ENCODE measurements around the gene IL16. TPM values are rescaled to one million over a fixed set of nuclear protein-coding genes. Genes with fewer than 3 reads are reported as not detected.

IL16 gene
- 0.43 TPM in 1 of 2 replicates, not detected in the other for total RNA-seq

DNA sequence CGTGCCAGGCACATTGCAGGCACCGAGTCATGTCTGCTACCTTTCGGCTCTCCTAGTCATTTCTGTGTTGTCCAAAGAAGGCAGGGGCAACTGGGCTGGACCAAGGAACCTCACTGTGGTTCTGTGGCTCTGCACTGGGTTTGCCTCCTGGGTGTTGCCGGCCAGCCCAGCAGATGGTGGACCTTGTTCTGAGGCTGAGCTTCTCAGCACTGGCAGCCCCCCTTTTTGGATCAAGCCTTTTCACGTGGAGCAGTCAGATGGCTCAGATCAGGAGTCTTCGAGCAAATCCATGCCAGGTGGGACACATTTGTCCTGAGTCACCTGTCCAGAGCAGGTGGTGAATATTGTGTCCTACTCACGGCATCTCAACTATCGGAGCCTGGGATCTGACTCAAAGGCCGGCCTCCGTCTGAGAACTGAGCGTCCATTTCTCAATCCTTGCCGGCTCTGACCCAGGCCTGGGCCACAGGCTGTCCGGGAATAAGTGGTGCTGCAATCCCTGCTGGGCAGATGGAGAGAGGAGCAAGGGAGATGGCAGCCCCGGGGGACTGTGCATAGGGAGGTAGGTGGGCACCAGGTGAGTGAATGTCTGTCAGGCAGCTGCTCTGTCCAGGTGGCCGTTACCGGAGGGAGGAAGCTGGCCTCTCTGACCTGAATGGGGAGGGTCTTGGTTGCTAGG is at the start of gene IL16:
Gene IL16, plus strand, starts transcription at position 304 of the 679 bp plus-strand sequence. CDS start 28,521 bp downstream, outside the sequence.

DNA sequence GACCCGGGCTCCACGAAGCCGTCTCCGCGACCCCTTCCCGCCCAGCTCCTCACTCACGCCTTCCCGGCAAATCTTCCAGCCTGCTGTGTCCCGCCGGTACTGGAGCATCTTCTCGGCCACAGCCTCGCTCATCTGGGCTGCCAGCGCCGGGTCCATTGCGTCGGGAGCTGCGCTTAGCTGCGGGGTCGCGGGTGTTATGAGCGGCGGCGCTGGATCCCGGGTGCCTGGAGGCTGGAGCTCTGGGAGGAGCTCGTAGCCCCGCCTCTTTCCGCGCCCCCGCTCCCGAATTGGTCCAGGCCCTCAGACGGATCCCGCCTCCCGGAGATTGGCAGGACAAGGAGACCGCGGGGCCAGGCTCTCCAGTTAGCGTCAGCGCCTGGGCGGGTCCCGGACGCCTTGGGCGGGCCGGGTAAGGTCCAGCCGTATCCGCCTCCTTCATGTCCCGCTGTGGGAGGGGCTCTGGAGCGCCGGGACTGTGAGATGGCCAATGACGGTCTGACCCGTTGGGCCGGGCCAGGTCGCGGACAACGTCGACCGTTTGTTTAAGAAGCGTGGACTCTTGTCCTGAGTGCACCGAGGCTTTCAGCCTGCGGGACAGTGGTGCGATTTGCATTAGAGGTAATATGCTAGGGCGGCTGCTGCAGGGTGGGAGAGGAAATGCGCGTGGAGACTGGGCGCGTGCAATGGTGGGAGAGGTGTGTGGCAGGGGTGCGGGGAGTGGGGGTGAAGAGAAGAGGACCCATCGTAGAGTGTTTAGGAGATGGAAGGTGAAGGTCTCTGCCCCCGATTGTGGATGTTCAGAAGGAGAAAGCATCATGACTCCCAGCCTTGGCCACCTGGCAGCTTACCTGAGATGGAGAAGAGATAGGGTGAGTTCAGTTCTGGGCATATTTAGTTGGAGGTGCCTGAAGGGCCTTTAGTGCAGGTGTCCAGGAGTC is 127.5 kb downstream of the IL16 start, which contains the start of gene STARD5:
Gene STARD5, minus strand, starts transcription at position 198 of the 938 bp plus-strand sequence. Its CDS starts 42 bp downstream, at position 156.

Other genes with a start within 250 kb of the IL16 start
- 26.8 and 32.6 TPM in 2 replicates for gene MESD, start 207.1 kb upstream of the IL16 start, total RNA-seq
- 18.6 and 38.9 TPM in 2 replicates for gene TLNRD1, start 196.0 kb upstream of the IL16 start, total RNA-seq
- 0.72 TPM in 1 of 2 replicates, not detected in the other for gene CFAP161, start 62.6 kb upstream of the IL16 start, total RNA-seq
- 5.6 and 24.3 TPM in 2 replicates for gene STARD5, start 127.3 kb downstream of the IL16 start, total RNA-seq
- not detected in 2 replicates for gene TMC3, start 177.3 kb downstream of the IL16 start, total RNA-seq

Measured in placental pericyte (primary cell).